Non-pigmented ciliary epithelial cell (primary cell): ENCODE data around the gene SPSB3.
"Not testable (repeated sequence)": the region's sequence is repeated elsewhere in the genome, so short reads cannot be mapped to it uniquely, and the experiment has no call there.

Experiments used
- DNase-seq: peaks from one replicate; pipeline ENCODE4 v3.0.0-alpha.2; 2010; ENCODE audit warnings: low read depth

The SPSB3 gene

GRCh38 chr16:1741553-1742165 lies 40.7 kb downstream of the SPSB3 start:
- DNase-seq = no peak

GRCh38 chr16:1740781-1741490 lies 41.4 kb downstream of the SPSB3 start:
- DNase-seq = no peak

- no peak for DNase-seq
These were observed 42.1 kb downstream of the SPSB3 start for GRCh38 chr16:1740234-1740633.

- no peak for DNase-seq
These were observed 47.6 kb downstream of the SPSB3 start for GRCh38 chr16:1734816-1735215.

- DNase-seq = no peak
These were observed 48.2 kb downstream of the SPSB3 start for GRCh38 chr16:1734123-1734522.

GRCh38 chr16:1732551-1732987 lies 49.8 kb downstream of the SPSB3 start:
- not testable (repeated sequence) for DNase-seq

GRCh38 chr16:1732071-1732470 lies 50.3 kb downstream of the SPSB3 start:
- DNase-seq = no peak

- no peak for DNase-seq
These were observed 50.8 kb downstream of the SPSB3 start for GRCh38 chr16:1731603-1732002.

- no peak for DNase-seq
These were observed 51.3 kb downstream of the SPSB3 start for GRCh38 chr16:1731073-1731472.

GRCh38 chr16:1729445-1729844 lies 52.9 kb downstream of the SPSB3 start:
- DNase-seq = no peak

GRCh38 chr16:1729026-1729425 lies 53.3 kb downstream of the SPSB3 start:
- DNase-seq = no peak

GRCh38 chr16:1727651-1728624 lies 54.4 kb downstream of the SPSB3 start:
- no peak for DNase-seq
